ENCODE data around the gene CEP128.

CEP128 gene

DNA sequence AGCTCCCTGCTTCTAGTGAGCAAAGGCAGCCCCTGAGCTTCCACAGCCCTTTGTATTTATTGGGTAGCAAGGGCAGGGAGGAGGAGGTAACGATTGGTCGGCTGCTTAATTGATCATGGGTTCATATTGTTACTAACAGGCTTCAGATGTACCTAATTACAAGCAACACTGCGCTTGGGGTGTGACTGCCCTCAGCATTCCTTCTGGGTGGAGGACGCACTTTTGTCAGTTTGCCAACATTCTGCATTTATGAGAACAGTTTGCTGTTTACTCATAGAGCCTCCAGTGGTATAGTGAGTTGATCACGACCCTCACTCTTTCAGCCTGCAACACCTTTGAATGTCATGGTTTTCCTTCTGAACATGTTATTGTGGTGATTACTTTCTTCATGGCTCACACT is 23.5 kb upstream of the CEP128 start:
- DNase-seq (ENCODE audit: low read depth), result no peak
- no peak overlapping the region for H3K4me3 ChIP-seq (ENCODE audit: control insufficient read depth, low read depth, low read length)
- TF ChIP-seq, protein P1, sequence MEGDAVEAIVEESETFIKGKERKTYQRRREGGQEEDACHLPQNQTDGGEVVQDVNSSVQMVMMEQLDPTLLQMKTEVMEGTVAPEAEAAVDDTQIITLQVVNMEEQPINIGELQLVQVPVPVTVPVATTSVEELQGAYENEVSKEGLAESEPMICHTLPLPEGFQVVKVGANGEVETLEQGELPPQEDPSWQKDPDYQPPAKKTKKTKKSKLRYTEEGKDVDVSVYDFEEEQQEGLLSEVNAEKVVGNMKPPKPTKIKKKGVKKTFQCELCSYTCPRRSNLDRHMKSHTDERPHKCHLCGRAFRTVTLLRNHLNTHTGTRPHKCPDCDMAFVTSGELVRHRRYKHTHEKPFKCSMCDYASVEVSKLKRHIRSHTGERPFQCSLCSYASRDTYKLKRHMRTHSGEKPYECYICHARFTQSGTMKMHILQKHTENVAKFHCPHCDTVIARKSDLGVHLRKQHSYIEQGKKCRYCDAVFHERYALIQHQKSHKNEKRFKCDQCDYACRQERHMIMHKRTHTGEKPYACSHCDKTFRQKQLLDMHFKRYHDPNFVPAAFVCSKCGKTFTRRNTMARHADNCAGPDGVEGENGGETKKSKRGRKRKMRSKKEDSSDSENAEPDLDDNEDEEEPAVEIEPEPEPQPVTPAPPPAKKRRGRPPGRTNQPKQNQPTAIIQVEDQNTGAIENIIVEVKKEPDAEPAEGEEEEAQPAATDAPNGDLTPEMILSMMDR (IDR thresholded peaks at IDR 0.05; ENCODE audit: control insufficient read depth, insufficient read depth, low read depth, low read length, missing control alignments), result no peak

- no peak for DNase-seq (ENCODE audit: low read depth)
- H3K4me3 ChIP-seq (ENCODE audit: control insufficient read depth, low read depth, low read length), result no peak overlapping the region
- TF ChIP-seq, protein P1 (IDR thresholded peaks at IDR 0.05; ENCODE audit: control insufficient read depth, insufficient read depth, low read depth, low read length, missing control alignments), result no peak
Observed at GRCh38 chr14:80959496-80959895, 18.0 kb upstream of the CEP128 start.

DNA sequence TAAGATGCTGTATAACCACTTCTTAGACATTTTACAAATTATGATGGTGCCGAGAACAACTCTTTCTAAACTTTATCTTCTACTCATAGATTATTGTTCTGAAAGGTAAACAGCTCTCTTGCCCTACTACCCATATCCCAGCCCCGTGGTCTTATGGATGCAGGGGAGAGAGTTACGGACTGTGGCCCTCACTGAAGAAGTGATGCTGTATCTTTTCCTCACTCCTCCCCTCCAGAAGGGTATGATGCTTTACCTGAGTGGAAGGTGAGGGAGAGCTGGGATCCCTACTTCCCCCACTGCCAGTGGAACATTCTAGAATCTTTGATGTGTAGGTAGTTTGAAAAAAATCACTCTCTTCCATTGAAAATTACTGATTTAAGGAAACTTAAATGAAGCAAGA is 17.4 kb upstream of the CEP128 start:
- TF ChIP-seq, protein P1 (IDR thresholded peaks at IDR 0.05; ENCODE audit: control insufficient read depth, insufficient read depth, low read depth, low read length, missing control alignments), result no peak
- H3K4me3 ChIP-seq (ENCODE audit: control insufficient read depth, low read depth, low read length), result no peak overlapping the region
- no peak for DNase-seq (ENCODE audit: low read depth)

DNA sequence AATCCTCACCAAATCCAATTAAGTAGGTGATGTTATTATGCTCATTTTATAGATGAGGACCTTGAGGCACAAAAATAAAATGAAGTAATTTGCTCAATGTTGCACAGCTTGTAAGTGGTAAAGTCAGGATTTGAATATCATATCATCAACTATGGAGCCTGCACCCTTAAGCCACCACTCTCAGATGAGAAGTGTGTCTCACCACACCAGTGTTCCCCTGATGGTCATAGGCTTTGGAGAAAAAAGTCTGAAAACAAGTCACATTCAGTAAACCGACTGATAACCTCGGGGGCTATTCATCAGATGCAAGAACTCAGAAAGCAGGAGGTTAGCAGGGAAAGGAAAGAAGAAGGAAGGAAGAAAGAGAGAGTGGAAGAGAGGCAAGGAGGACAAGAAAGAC is 16.7 kb upstream of the CEP128 start:
- no peak overlapping the region for H3K4me3 ChIP-seq (ENCODE audit: control insufficient read depth, low read depth, low read length)
- no peak for DNase-seq (ENCODE audit: low read depth)
- TF ChIP-seq, protein P1 (IDR thresholded peaks at IDR 0.05; ENCODE audit: control insufficient read depth, insufficient read depth, low read depth, low read length, missing control alignments), result no peak

DNA sequence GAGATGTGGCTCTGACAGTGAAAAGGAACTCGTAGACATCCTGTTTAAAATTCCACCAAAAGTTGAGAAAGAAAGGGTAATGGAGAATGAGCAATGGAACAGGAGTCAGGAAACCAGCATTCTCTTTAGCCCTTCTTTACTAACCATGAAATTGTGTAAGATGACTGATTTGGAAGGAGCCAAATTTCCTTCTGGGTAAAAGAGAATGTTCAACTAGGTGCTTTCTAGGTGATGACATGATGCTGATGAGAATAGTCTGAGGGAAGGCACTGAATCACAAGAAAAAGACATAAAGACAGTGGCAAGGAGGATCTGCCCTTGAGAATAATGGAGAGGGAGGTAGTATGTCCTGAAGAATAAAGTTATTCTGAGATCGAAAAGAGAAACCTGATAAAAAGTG is 16.1 kb upstream of the CEP128 start:
- DNase-seq (ENCODE audit: low read depth), result no peak
- TF ChIP-seq, protein P1 (IDR thresholded peaks at IDR 0.05; ENCODE audit: control insufficient read depth, insufficient read depth, low read depth, low read length, missing control alignments), result no peak
- no peak overlapping the region for H3K4me3 ChIP-seq (ENCODE audit: control insufficient read depth, low read depth, low read length)

GRCh38 chr14:80956922-80957321 is 15.4 kb upstream of the CEP128 start:
- DNase-seq (ENCODE audit: low read depth), result no peak
- TF ChIP-seq, protein P1 (IDR thresholded peaks at IDR 0.05; ENCODE audit: control insufficient read depth, insufficient read depth, low read depth, low read length, missing control alignments), result no peak
- no peak overlapping the region for H3K4me3 ChIP-seq (ENCODE audit: control insufficient read depth, low read depth, low read length)

GRCh38 chr14:80956102-80956501 is 14.6 kb upstream of the CEP128 start:
- no peak overlapping the region for H3K4me3 ChIP-seq (ENCODE audit: control insufficient read depth, low read depth, low read length)

More at GRCh38 chr14:80956102-80956501, 14.6 kb upstream of the CEP128 start:
- no peak for DNase-seq (ENCODE audit: low read depth)
- TF ChIP-seq, protein P1 (IDR thresholded peaks at IDR 0.05; ENCODE audit: control insufficient read depth, insufficient read depth, low read depth, low read length, missing control alignments), result no peak
